GM10248 (cell line): ENCODE data around the gene OR7C1.

Experiments
- CTCF ChIA-PET: fragments of 300-600 bp; sonication (Branson Sonifier 250); formaldehyde crosslinking; extraction: SDS; loops from one replicate; lab custom pipeline; 2021; ENCODE audit warnings: antibody characterized with exemption; lab: Yijun Ruan, JAX
- POLR2A ChIA-PET: fragments of 350-650 bp; sonication (Branson Sonifier 250); formaldehyde crosslinking; extraction: SDS; loops from one replicate; lab custom pipeline; 2020; ENCODE audit warnings: antibody characterized with exemption; lab: Yijun Ruan, JAX
- DNase-seq: peaks from one replicate; pipeline ENCODE4 v3.0.0; 2012; ENCODE audit errors: extremely low spot score
- CTCF ChIP-seq: IDR thresholded peaks from 2 replicates; pipeline ENCODE4 v1.5.1; 2012; ENCODE audit warnings: mild to moderate bottlenecking, low read depth; ENCODE audit errors: extremely low read depth, missing control alignments, control extremely low read depth

OR7C1 gene

GRCh38 chr19:14840206-14840605 is 5.2 kb upstream of the OR7C1 start:
- POLR2A ChIA-PET: no interaction called here
- CTCF ChIA-PET: interaction anchor here (1.5 kb wide), 1 partner anchor 10 kb away, joined by 5 read pairs; no protein-coding TSS in a partner anchor
- DNase-seq: no peak
- TF ChIP-seq CTCF: no peak

- DNase-seq: no peak
- CTCF ChIA-PET: no interaction called here
- POLR2A ChIA-PET: no interaction called here
- no peak for TF ChIP-seq CTCF
Observed at GRCh38 chr19:14837391-14837790, 2.4 kb upstream of the OR7C1 start.

- POLR2A ChIA-PET: no interaction called here
Observed at GRCh38 chr19:14830702-14831101, 4.3 kb downstream of the OR7C1 start.

GRCh38 chr19:14826006-14826405 is 9.0 kb downstream of the OR7C1 start:
- POLR2A ChIA-PET: no interaction called here
- CTCF ChIA-PET: no interaction called here

More at GRCh38 chr19:14830702-14831101, 4.3 kb downstream of the OR7C1 start:
- DNase-seq: no peak
- no peak for TF ChIP-seq CTCF
- CTCF ChIA-PET: interaction anchor here (1.2 to 1.5 kb wide), 4 partner anchors 9 to 28 kb away, joined by 4 to 5 read pairs (median 5); no protein-coding TSS in a partner anchor

GRCh38 chr19:14821937-14822336 is 13.0 kb downstream of the OR7C1 start:
- ChIA-PET CTCF (no interaction called here), POLR2A (no interaction called here)
- DNase-seq: no peak
- TF ChIP-seq CTCF: no peak

More at GRCh38 chr19:14826006-14826405, 9.0 kb downstream of the OR7C1 start:
- DNase-seq: no peak
- TF ChIP-seq CTCF: no peak

- DNase-seq: no peak
- POLR2A ChIA-PET: no interaction called here
- no peak for TF ChIP-seq CTCF
- CTCF ChIA-PET: no interaction called here
Observed at GRCh38 chr19:14818588-14818987, 16.4 kb downstream of the OR7C1 start.
